Measurements from ENCODE around the gene KRTAP5-6.

KRTAP5-6 gene

DNA sequence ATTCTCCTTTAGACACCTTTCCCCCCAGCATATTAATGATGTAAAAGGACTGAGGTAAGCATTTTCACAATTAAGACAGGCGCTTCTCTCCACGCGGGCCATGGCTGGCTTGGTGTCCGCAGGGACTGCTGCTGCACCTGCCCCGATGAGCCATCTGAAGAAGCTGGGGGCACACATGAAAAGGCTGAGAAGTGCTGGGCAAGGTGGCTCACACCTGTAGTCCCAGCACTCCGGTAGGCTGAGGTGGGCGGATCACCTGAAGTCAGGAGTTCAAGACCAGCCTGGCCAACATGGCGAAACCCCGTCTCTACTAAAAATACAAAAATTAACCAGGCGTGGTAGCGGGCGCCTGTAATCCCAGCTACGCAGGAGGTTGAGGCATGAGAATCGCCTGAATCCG is 21.3 kb downstream of the KRTAP5-6 start (continued):
- TF ChIP-seq ZNF654 (tag by site-specific recombination; IDR thresholded peaks at IDR 0.05; ENCODE audit: low read depth) (no peak), ZNF837 (tag by site-specific recombination; IDR thresholded peaks at IDR 0.05) (no peak), ZNF37A (tag by site-specific recombination; IDR thresholded peaks at IDR 0.05) (no peak), ZNF423 (tag by site-specific recombination; IDR thresholded peaks at IDR 0.05) (no peak), ZNF302 (tag by site-specific recombination; IDR thresholded peaks at IDR 0.05; ENCODE audit: low read depth) (no peak)
- TF ChIP-seq, protein P1, sequence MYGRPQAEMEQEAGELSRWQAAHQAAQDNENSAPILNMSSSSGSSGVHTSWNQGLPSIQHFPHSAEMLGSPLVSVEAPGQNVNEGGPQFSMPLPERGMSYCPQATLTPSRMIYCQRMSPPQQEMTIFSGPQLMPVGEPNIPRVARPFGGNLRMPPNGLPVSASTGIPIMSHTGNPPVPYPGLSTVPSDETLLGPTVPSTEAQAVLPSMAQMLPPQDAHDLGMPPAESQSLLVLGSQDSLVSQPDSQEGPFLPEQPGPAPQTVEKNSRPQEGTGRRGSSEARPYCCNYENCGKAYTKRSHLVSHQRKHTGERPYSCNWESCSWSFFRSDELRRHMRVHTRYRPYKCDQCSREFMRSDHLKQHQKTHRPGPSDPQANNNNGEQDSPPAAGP (tag by site-specific recombination; IDR thresholded peaks at IDR 0.05) = no peak
- TF ChIP-seq, protein P2, sequence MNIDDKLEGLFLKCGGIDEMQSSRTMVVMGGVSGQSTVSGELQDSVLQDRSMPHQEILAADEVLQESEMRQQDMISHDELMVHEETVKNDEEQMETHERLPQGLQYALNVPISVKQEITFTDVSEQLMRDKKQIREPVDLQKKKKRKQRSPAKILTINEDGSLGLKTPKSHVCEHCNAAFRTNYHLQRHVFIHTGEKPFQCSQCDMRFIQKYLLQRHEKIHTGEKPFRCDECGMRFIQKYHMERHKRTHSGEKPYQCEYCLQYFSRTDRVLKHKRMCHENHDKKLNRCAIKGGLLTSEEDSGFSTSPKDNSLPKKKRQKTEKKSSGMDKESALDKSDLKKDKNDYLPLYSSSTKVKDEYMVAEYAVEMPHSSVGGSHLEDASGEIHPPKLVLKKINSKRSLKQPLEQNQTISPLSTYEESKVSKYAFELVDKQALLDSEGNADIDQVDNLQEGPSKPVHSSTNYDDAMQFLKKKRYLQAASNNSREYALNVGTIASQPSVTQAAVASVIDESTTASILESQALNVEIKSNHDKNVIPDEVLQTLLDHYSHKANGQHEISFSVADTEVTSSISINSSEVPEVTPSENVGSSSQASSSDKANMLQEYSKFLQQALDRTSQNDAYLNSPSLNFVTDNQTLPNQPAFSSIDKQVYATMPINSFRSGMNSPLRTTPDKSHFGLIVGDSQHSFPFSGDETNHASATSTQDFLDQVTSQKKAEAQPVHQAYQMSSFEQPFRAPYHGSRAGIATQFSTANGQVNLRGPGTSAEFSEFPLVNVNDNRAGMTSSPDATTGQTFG (tag by site-specific recombination; IDR thresholded peaks at IDR 0.05; ENCODE audit: borderline replicate concordance) = no peak

DNA sequence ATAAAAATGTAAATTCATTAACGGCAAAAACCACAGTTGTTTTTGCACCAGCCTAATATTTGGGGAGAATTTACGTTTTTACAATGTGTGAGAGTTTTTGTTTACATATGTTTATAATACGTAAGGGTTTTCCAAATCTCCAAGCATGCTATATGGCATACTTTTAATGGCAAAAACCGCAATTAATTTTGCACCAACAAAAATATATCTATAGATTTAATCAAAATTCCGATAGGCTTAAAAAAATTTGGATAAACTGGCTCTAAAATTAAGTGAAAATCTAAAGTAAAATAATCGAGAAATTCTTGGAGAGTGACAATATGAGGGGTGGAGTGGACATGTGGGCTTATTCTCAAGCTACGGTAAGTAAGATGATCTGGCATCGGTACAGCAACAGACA is 22.8 kb downstream of the KRTAP5-6 start:
- ChIA-PET POLR2A (no interaction called here), CTCF (no interaction called here)
- Histone ChIP-seq H3K4me1 (ENCODE audit: control insufficient read depth, insufficient read depth, low read length) (no peaks in the 10 kb centered on the region), H3K27ac (ENCODE audit: extremely low read depth, low read depth, low read length) (no peak overlapping the region), H3K36me3 (ENCODE audit: control insufficient read depth in 2 of 2, insufficient read depth in 1 of 2, low read length in 2 of 2) (no peaks in the 10 kb centered on the region), H3K4me3 (ENCODE audit: low read depth, low read length) (no peak overlapping the region), H3K9me3 (ENCODE audit: control insufficient read depth, insufficient read depth, low read depth, low read length) (no peaks in the 10 kb centered on the region)
- TF ChIP-seq ZNF624 (tag by site-specific recombination; IDR thresholded peaks at IDR 0.05) = no peak
- TF ChIP-seq TRIM28 (IDR thresholded peaks at IDR 0.05; ENCODE audit: borderline replicate concordance, low read length) = no peak
- no peak for TF ChIP-seq ZNF121 (tag by site-specific recombination; IDR thresholded peaks at IDR 0.05)
- no peak for TF ChIP-seq ZNF214 (tag by site-specific recombination; IDR thresholded peaks at IDR 0.05; ENCODE audit: borderline replicate concordance)
- TF ChIP-seq ZNF596 (tag by site-specific recombination; IDR thresholded peaks at IDR 0.05) = no peak
- TF ChIP-seq, protein P3, sequence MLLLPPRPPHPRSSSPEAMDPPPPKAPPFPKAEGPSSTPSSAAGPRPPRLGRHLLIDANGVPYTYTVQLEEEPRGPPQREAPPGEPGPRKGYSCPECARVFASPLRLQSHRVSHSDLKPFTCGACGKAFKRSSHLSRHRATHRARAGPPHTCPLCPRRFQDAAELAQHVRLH (tag by site-specific recombination; IDR thresholded peaks at IDR 0.05) = no peak
- TF ChIP-seq ZNF837 (tag by site-specific recombination; IDR thresholded peaks at IDR 0.05) = no peak
- TF ChIP-seq ZNF404 (tag by site-specific recombination; IDR thresholded peaks at IDR 0.05) = no peak
- TF ChIP-seq HOXA7 (CRISPR knock-in tag; IDR thresholded peaks at IDR 0.05; ENCODE audit: borderline replicate concordance) = no peak

DNA sequence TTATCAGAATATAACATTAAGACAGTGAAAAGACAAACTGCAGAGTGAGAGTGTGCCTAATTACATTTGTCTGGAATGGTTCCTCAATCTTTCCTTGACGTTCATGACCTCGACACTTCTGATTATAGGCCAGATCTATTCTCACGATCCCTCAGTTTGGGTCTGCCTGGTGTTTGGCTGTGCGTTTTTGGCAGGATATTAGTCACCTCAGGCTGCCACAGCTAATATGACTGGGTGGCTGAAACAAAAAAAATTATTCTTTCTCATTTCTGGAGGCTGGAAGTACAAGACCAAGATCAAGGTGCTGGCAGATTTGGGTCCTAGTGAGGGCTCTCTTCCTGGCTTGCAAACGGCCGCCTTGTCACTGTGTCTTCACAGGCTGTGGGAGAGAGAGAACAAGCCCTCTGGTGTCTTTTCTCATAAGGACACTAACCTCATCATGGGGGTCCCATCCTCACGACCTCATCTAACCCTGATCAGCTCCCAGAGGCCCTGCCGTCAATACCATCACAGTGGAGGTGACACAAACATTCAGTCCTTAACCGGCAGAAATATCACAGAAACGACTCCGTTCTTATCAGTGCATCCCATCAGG is 30.2 kb downstream of the KRTAP5-6 start:
- no peaks in the 10 kb centered on the region for H3K4me1 ChIP-seq (ENCODE audit: control insufficient read depth, insufficient read depth, low read length)
- POLR2A ChIA-PET = no interaction called here
- H3K27ac ChIP-seq (ENCODE audit: extremely low read depth, low read depth, low read length) = no peak overlapping the region
- H3K36me3 ChIP-seq (ENCODE audit: control insufficient read depth in 2 of 2, insufficient read depth in 1 of 2, low read length in 2 of 2) = no peaks in the 10 kb centered on the region
- TF ChIP-seq, protein P4, sequence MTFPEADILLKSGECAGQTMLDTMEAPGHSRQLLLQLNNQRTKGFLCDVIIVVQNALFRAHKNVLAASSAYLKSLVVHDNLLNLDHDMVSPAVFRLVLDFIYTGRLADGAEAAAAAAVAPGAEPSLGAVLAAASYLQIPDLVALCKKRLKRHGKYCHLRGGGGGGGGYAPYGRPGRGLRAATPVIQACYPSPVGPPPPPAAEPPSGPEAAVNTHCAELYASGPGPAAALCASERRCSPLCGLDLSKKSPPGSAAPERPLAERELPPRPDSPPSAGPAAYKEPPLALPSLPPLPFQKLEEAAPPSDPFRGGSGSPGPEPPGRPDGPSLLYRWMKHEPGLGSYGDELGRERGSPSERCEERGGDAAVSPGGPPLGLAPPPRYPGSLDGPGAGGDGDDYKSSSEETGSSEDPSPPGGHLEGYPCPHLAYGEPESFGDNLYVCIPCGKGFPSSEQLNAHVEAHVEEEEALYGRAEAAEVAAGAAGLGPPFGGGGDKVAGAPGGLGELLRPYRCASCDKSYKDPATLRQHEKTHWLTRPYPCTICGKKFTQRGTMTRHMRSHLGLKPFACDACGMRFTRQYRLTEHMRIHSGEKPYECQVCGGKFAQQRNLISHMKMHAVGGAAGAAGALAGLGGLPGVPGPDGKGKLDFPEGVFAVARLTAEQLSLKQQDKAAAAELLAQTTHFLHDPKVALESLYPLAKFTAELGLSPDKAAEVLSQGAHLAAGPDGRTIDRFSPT (tag by site-specific recombination; IDR thresholded peaks at IDR 0.05) = no peak
- TF ChIP-seq PRDM1 (tag by site-specific recombination; IDR thresholded peaks at IDR 0.05) = no peak
- TF ChIP-seq ZSCAN30 (tag by site-specific recombination; IDR thresholded peaks at IDR 0.05) = no peak
- TF ChIP-seq ZNF544 (tag by site-specific recombination; IDR thresholded peaks at IDR 0.05) = no peak
- no peak for TF ChIP-seq KLF8 (tag by site-specific recombination; IDR thresholded peaks at IDR 0.05)
- no peak for TF ChIP-seq ZNF19 (tag by site-specific recombination; IDR thresholded peaks at IDR 0.05; ENCODE audit: low read depth)
- no peak for TF ChIP-seq ZSCAN16 (tag by site-specific recombination; IDR thresholded peaks at IDR 0.05)
- no peak overlapping the region for H3K4me3 ChIP-seq (ENCODE audit: low read depth, low read length)
- no peaks in the 10 kb centered on the region for H3K9me3 ChIP-seq (ENCODE audit: control insufficient read depth, insufficient read depth, low read depth, low read length)
- CTCF ChIA-PET = no interaction called here
